ENCODE measurements around the gene FSCN2.

Gene FSCN2

GRCh38 chr17:81487487-81488275 is 40.5 kb upstream of the FSCN2 start:
- Mint-ChIP-seq H3K27ac (no peak overlapping the region), H3K4me1 (ENCODE audit: low read depth) (peaks cover 20% of the 10 kb centered on the region), H3K27me3 (peaks cover 16% of the 10 kb centered on the region), H3K9me3 (no peaks in the 10 kb centered on the region), H3K36me3 (ENCODE audit: low read depth) (no peaks in the 10 kb centered on the region), H3K4me3 (peak overlapping the region; percentile 56)
- peak; percentile 88 for DNase-seq

GRCh38 chr17:81488276-81488860 is 39.8 kb upstream of the FSCN2 start:
- peaks cover 17% of the 10 kb centered on the region for H3K4me1 Mint-ChIP-seq (ENCODE audit: low read depth)

GRCh38 chr17:81489012-81489997 is 38.9 kb upstream of the FSCN2 start:
- peak overlapping the region; percentile 41 for H3K27ac Mint-ChIP-seq

More at GRCh38 chr17:81488276-81488860, 39.8 kb upstream of the FSCN2 start:
- H3K36me3 Mint-ChIP-seq (ENCODE audit: low read depth) = no peaks in the 10 kb centered on the region
- DNase-seq = no peak
- H3K9me3 Mint-ChIP-seq = no peaks in the 10 kb centered on the region
- H3K27me3 Mint-ChIP-seq = peaks cover 11% of the 10 kb centered on the region
- no peak overlapping the region for H3K27ac Mint-ChIP-seq
- H3K4me3 Mint-ChIP-seq = peak overlapping the region; percentile 35

GRCh38 chr17:81489998-81490992 is 37.9 kb upstream of the FSCN2 start:
- no peaks in the 10 kb centered on the region for H3K9me3 Mint-ChIP-seq
- no peaks in the 10 kb centered on the region for H3K36me3 Mint-ChIP-seq (ENCODE audit: low read depth)
- peak overlapping the region; percentile 56 for H3K4me3 Mint-ChIP-seq
- H3K27me3 Mint-ChIP-seq = peaks cover 11% of the 10 kb centered on the region
- H3K27ac Mint-ChIP-seq = peak overlapping the region; percentile 41
- no peak for DNase-seq
- peaks cover 13% of the 10 kb centered on the region for H3K4me1 Mint-ChIP-seq (ENCODE audit: low read depth)

More at GRCh38 chr17:81489012-81489997, 38.9 kb upstream of the FSCN2 start:
- Mint-ChIP-seq H3K4me1 (ENCODE audit: low read depth) (peaks cover 14% of the 10 kb centered on the region), H3K4me3 (peak overlapping the region; percentile 58), H3K9me3 (no peaks in the 10 kb centered on the region), H3K36me3 (ENCODE audit: low read depth) (no peaks in the 10 kb centered on the region), H3K27me3 (peaks cover 11% of the 10 kb centered on the region)
- DNase-seq = no peak

GRCh38 chr17:81491181-81491581 is 37.0 kb upstream of the FSCN2 start:
- H3K27me3 Mint-ChIP-seq = peaks cover 7% of the 10 kb centered on the region
- no peak overlapping the region for H3K4me3 Mint-ChIP-seq
- DNase-seq = no peak
- H3K27ac Mint-ChIP-seq = no peak overlapping the region
- no peaks in the 10 kb centered on the region for H3K36me3 Mint-ChIP-seq (ENCODE audit: low read depth)
- no peaks in the 10 kb centered on the region for H3K9me3 Mint-ChIP-seq
- H3K4me1 Mint-ChIP-seq (ENCODE audit: low read depth) = peaks cover 10% of the 10 kb centered on the region

GRCh38 chr17:81491761-81492160 is 36.4 kb upstream of the FSCN2 start:
- H3K9me3 Mint-ChIP-seq = no peaks in the 10 kb centered on the region
- peaks cover 4% of the 10 kb centered on the region for H3K27me3 Mint-ChIP-seq
- no peaks in the 10 kb centered on the region for H3K36me3 Mint-ChIP-seq (ENCODE audit: low read depth)
- no peak for DNase-seq
- peaks cover 5% of the 10 kb centered on the region for H3K4me1 Mint-ChIP-seq (ENCODE audit: low read depth)
- no peak overlapping the region for H3K4me3 Mint-ChIP-seq
- no peak overlapping the region for H3K27ac Mint-ChIP-seq

- H3K4me1 Mint-ChIP-seq (ENCODE audit: low read depth) = peaks cover 5% of the 10 kb centered on the region
- peaks cover 4% of the 10 kb centered on the region for H3K27me3 Mint-ChIP-seq
- no peak overlapping the region for H3K4me3 Mint-ChIP-seq
- H3K27ac Mint-ChIP-seq = no peak overlapping the region
- no peak for DNase-seq
- no peaks in the 10 kb centered on the region for H3K9me3 Mint-ChIP-seq
- no peaks in the 10 kb centered on the region for H3K36me3 Mint-ChIP-seq (ENCODE audit: low read depth)
Measured at GRCh38 chr17:81492202-81492601, 36.0 kb upstream of the FSCN2 start.

- Mint-ChIP-seq H3K36me3 (ENCODE audit: low read depth) (no peaks in the 10 kb centered on the region), H3K9me3 (no peaks in the 10 kb centered on the region), H3K4me3 (no peak overlapping the region)
Measured at GRCh38 chr17:81492706-81493105, 35.5 kb upstream of the FSCN2 start.

GRCh38 chr17:81493198-81494038 is 34.8 kb upstream of the FSCN2 start:
- no peak overlapping the region for H3K27ac Mint-ChIP-seq
- H3K4me1 Mint-ChIP-seq (ENCODE audit: low read depth) = peaks cover 2% of the 10 kb centered on the region
- H3K36me3 Mint-ChIP-seq (ENCODE audit: low read depth) = no peaks in the 10 kb centered on the region
- no peaks in the 10 kb centered on the region for H3K9me3 Mint-ChIP-seq
- H3K4me3 Mint-ChIP-seq = no peak overlapping the region
- no peak for DNase-seq
- peaks cover 10% of the 10 kb centered on the region for H3K27me3 Mint-ChIP-seq

More at GRCh38 chr17:81492706-81493105, 35.5 kb upstream of the FSCN2 start:
- peaks cover 2% of the 10 kb centered on the region for H3K4me1 Mint-ChIP-seq (ENCODE audit: low read depth)
- DNase-seq = no peak
- H3K27me3 Mint-ChIP-seq = peaks cover 4% of the 10 kb centered on the region
- no peak overlapping the region for H3K27ac Mint-ChIP-seq

- H3K36me3 Mint-ChIP-seq (ENCODE audit: low read depth) = no peaks in the 10 kb centered on the region
- H3K27me3 Mint-ChIP-seq = peaks cover 7% of the 10 kb centered on the region
- H3K4me1 Mint-ChIP-seq (ENCODE audit: low read depth) = no peaks in the 10 kb centered on the region
Measured at GRCh38 chr17:81494626-81495377, 33.4 kb upstream of the FSCN2 start.

GRCh38 chr17:81498953-81499600 is 29.1 kb upstream of the FSCN2 start:
- no peak overlapping the region for H3K27ac Mint-ChIP-seq
- no peak for DNase-seq
- H3K36me3 Mint-ChIP-seq (ENCODE audit: low read depth) = no peaks in the 10 kb centered on the region
- no peaks in the 10 kb centered on the region for H3K4me1 Mint-ChIP-seq (ENCODE audit: low read depth)
- H3K9me3 Mint-ChIP-seq = no peaks in the 10 kb centered on the region
- H3K27me3 Mint-ChIP-seq = peaks cover 6% of the 10 kb centered on the region
- H3K4me3 Mint-ChIP-seq = no peak overlapping the region

More at GRCh38 chr17:81494626-81495377, 33.4 kb upstream of the FSCN2 start:
- Mint-ChIP-seq H3K27ac (no peak overlapping the region), H3K9me3 (no peaks in the 10 kb centered on the region), H3K4me3 (no peak overlapping the region)
- no peak for DNase-seq

GRCh38 chr17:81499601-81499970 is 28.6 kb upstream of the FSCN2 start:
- Mint-ChIP-seq H3K4me1 (ENCODE audit: low read depth) (no peaks in the 10 kb centered on the region), H3K27ac (no peak overlapping the region), H3K9me3 (no peaks in the 10 kb centered on the region), H3K4me3 (no peak overlapping the region), H3K27me3 (peaks cover 6% of the 10 kb centered on the region), H3K36me3 (ENCODE audit: low read depth) (no peaks in the 10 kb centered on the region)
- no peak for DNase-seq
